Right forelimb (tissue), 1 donor: ENCODE measurements around the gene AUTS2.

Experiments
- DNase-seq: peaks from one replicate; pipeline ENCODE4 v3.0.0-alpha.2; 2018

Gene AUTS2

DNA sequence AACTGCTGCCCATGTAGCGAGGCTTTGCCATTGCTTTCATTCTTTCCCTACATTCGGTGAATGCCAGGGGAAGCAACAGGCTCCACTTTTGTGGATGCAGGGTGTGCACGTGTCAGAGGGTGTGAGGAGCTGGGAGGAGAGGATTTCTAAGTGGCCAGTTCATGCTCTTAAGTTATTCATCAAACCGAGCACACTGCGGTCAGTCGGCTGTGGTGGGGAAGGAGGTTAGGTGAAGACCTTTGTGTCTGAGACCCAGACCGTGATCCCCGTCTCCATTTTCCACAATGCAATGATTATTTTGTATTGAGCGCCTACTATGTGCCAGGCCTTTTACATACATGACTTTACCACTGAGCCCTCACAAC lies 1095.0 kb downstream of the AUTS2 start:
- DNase-seq: no peak

DNA sequence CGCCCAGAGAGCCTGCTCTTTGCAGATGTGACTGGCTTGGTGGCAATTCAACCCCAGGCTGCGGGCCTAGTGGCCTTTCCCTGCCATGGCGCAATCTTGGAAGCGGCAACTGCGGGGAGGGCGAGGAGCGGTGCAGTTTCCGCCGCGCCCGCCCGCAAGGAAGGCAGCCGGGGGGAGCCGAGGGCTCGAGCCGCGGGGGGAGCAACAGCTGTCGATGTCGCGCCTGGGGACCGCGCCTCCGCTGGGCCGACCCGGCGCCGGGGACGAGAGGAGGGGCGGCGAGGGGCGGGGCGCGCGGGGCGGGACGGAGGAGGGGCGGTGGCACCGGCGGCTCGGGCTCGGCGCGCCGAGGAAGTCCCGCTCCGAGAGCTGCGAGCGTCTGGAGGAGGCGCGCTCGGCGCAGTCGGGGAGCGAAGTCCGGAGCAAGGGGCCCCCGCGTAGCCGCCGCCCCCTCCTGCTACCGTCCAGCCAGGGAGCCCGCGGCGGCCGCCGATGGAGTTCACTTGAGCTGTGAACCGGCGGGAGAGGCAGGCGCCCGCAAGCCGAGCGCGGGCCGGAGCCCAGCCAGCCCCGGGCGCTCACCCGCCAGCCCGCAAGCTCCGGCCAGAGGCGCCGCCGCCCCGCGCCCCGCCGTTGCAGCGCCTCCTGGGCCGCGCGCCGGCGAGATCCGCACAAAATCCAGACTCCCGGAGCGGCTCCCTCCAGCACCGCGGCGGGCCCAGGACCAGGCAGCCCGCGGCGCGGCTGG lies 1095.6 kb downstream of the AUTS2 start:
- DNase-seq: peak; percentile 86

DNA sequence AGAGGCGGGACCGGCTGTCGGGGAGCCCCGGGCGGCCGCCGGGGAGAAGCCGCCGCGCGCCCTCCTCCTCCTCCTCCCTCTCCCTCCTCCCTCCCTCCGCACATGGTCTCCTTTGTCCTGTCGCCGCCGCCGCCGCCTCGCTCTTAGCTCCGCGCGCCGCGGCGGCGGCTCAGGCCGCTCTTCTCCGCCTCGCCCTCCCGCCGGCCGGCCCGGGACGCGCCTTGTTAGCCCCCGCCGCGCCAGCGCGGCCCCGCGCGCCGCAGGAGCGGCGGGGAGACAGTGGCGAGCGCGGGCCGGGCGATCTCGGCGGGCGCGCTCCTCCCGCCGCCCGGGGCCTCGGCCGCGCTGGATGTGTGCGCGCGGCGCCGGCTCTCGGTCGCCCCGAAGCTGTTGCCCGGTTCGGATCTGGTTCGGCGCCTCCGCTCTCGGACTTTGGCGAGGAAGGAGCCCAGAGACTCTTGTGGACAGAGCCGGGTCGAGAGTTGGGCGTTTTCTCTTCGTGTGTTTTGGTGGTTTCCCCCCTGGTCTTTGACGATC lies 1096.2 kb downstream of the AUTS2 start:
- peak; percentile 66 for DNase-seq

GRCh38 chr7:70694971-70695794 lies 1096.9 kb downstream of the AUTS2 start:
- peak; percentile 74 for DNase-seq

GRCh38 chr7:70695795-70696083 lies 1097.5 kb downstream of the AUTS2 start:
- no peak for DNase-seq

DNA sequence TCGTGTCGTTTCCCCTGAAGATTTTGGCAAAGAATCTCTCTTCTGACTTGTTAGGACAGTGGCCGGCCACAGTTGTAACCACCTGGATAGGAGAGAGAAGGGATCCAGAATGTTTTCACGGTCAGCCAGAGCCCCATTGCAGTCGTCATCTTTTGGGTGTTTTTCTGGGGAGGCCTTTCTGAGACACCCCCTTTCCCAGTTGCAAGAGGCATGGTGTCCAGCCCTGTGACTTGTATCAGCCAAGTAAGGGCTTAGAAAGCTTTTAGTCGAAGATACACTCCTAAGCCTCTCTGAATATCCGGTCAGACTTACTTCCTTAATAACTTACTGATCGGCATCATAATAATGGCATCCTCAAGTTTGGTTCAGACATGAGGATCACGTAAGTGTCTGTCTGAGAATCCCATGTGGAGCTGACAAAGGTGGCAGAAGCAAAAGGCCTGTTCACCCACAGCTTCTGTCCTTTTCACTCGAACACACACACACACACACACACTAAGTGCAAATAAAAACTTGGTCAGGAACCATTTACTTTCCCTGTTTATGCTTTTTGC lies 1098.0 kb downstream of the AUTS2 start:
- no peak for DNase-seq

DNA sequence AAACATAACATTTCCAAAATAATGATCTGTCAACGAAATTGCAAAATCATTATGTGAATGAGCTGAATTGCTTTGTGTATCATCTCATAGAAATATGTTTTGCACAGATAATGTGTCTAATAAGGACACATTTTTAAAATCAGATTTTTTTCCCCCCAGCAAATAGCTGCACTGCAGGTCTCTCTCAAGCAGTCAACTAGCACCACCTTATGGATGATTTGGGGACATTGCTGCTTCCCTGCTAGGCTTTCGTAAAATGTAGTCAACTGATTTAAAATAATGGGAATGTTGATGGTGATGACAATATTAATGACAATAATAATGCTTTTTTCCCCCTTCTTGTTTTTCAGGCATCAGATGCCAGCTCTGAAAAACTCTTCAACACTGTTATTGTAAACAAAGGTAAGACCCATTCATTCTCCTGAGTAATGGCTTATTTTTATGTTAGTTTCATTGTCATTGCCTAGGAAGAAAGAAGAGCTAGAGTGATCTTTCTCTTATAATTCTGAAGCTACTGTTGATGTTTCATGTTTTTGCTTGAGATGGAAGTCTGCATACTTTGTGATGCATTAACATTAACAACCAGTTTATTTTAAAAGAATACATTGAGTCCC lies 1100.1 kb downstream of the AUTS2 start:
- DNase-seq: no peak

GRCh38 chr7:70699271-70699670 lies 1101.0 kb downstream of the AUTS2 start:
- no peak for DNase-seq

- no peak for DNase-seq
Measured at GRCh38 chr7:70700055-70700940, 1102.0 kb downstream of the AUTS2 start.

DNA sequence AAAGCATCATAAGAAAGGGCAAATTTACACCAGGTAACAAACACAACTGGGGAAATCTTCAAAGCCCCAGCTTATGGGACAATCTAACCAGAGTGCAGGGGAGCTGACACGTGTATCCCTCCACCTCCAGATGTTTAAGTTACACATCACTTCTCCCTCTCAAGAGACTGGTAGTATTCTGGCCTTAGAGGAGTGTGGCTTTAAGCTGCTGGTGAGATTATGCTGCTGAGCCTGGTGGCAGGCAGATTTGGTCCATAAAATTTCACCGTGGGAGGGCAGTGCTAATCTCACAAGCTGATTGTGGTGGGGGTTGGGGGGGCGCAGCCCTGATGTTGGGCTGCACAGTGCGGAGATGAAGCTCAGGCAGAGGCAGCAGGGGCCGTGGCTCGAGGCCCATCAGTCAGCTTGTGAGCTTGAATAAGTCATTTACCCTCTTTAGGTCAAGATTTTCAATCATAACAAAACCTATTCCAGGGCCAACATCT lies 1102.7 kb downstream of the AUTS2 start:
- no peak for DNase-seq

GRCh38 chr7:70701477-70701876 lies 1103.2 kb downstream of the AUTS2 start:
- no peak for DNase-seq

DNA sequence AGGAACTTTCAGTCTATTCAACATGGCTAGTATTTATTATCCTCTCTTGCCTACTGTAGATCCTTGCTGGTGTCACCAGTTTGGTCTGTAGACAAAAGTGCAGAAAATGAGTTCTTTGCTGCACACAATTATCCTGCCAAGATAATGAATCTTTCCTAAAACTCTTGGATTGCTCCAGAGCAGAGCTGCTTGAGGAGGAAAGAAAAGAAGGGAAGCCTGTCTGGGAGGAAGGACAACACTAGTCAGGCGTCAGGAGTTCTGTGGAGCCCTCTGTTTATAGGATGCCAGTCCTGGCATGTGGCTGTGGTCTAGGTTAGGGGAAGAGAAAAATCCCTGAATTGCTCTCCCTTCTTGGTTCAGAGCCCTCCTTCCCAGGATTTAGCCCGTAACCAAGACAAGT lies 1103.7 kb downstream of the AUTS2 start:
- DNase-seq: no peak

DNA sequence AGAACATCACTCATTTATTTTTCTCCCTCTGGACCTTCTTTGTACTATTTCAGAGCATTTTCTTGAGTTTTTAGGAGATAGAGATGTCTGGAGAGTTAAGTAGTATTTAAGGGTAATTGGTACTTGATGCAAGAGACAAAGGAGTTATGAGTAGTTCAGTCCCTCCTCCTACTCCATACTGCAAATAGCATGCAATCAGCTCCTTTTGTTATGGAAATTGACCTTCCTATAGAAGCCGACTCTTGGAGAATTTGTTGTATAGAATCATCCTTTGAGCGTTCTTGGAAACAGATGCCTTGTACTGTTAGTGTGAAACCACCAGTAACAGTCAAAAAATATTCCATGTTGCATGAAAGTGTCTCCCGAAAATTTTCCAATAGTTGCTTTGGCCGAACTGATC lies 1105.5 kb downstream of the AUTS2 start:
- DNase-seq: no peak

DNA sequence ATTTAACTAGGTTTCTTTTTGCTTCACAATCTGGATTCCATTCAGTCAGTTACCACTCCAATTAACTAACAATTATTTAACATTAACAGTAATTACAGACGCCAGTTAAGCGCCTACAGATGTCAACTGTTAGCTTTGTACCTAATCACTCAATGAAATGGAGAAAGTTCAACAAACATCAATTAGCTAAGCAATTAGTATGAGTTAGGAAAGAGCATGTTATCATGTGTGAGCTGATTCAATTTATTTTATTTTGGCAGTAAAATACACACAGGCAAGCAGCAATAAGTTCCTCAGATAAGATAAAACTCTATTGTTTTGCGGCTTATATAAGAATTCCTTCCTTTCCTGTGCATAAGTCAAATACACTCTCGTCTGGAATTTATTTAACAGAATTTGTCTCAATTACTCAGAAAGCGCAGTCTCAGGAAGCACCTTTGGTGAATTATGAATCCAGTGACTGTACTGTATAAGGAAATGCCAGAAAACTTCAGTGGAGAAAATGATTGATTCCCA lies 1106.6 kb downstream of the AUTS2 start:
- DNase-seq: no peak

GRCh38 chr7:70706204-70706603 lies 1107.9 kb downstream of the AUTS2 start:
- DNase-seq: no peak

GRCh38 chr7:70706698-70707097 lies 1108.4 kb downstream of the AUTS2 start:
- DNase-seq: no peak

DNA sequence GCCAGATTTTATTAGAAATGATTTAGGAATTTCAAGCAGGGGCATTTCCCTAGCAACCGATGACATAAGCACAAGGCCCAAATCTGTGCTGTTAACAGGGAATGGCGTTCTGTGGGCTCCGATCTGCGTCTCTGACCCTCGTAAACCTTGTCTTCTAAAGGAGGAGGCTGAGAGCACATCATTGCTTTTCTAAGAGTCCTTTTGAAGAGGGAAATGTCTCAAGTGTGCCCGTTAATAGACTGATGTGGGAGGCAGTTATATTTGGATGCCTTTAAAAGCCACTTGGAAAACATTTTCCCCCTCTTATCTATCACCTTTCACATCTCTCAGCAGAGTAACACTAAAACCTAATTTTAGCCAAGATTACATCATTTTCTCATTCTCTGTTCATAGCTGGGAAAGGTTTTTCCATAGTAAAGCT lies 1109.6 kb downstream of the AUTS2 start:
- DNase-seq: no peak

GRCh38 chr7:70710011-70710480 lies 1111.8 kb downstream of the AUTS2 start:
- DNase-seq: no peak

DNA sequence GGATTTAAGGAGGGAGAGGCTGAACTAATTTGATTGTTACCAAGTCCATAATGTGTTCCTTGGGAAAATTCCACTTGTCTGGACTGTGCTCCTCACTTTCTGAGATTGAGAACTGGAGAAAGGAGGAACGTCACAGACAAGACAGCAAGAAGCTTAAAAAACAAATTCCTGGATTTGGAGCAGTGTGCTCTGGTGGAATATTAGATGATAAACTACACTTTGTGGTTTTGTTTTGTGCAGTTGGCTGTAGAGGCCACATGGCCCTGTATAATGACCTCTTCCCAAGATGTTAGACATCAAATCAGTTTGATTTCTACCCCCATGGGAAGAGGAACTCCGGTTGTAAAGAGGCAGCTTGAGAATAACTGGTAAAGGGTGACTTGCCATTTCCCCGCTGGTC lies 1112.4 kb downstream of the AUTS2 start:
- DNase-seq: no peak

DNA sequence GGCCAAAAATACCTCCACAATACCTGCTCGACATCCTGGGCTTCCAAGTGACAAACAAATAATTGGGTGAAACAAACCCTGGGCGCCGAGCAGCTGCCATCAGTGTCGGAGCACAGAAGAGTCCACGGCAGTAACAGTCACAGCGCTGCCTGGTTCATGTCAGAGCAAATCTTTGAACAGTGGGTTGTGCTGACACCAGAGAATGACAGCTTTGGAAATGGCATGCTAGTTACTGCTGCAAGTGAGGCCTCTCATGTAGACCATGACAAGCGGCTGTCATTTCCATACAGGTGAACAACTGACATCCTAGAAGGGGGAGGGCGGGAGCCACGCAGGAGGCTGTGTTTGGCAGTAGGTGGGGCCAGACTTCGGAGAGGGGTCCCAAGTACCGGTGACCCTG lies 1113.2 kb downstream of the AUTS2 start:
- no peak for DNase-seq

DNA sequence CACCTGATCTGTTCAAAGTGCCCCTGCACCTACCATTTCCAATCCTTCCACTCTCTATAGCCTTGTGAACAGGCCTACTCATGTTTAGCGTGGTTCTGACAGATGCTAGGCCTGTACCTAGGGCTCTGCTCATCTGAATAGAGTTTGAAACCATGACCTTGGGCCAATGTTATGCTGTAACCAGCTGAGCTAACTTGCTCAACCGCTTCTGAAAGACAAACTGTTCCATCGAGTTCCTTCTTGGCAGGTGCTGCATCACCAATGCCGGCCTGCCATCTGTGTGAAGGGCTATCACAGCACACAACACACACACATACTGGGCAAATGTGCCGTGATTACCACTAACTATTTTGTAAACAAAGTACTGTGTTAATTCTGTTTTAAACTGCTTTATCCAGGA lies 1114.7 kb downstream of the AUTS2 start:
- no peak for DNase-seq

DNA sequence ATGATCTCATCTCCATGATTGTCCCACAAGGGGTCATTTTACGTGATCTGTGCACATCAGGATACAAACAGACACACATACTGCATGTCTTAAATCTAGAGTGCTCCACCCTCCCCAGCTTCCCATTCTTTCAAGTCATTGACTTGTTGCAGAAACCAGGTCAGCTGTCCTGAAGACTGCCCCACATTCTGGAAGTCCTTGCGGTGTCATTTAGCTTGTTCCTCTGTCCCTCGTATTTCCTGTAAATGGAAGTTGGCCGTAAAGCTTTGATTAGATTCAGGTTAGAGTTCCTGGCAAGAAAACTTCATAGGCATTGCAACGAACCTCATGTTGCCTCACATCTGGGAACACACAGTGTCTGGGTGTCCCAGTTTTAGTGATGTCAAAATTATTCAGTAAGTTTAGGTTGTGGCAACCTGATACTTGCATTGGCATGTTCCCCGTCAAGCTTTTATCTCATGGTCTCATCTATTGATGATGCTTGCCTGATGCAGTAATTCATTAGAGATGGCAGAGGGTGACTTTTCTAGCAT lies 1116.3 kb downstream of the AUTS2 start:
- no peak for DNase-seq
